Left lobe of liver (tissue), 2 donors: ENCODE measurements around the gene ANKRD40CL. TPM values are rescaled to one million over a fixed set of nuclear protein-coding genes. Genes with fewer than 3 reads are reported as not detected.

Source experiments
- ATAC-seq: fragments of 200-7000 bp; cut with Tn5 transposase; one replicate; pipeline ENCODE4 v1.9.1; 2020; ENCODE audit warnings: mild to moderate bottlenecking, moderate library complexity
- DNase-seq: peaks from one replicate; pipeline ENCODE4 v3.0.0-alpha.2; 2020; ENCODE audit warnings: low spot score
- total RNA-seq: library from RNA; stranded (reverse); gene quantifications from one replicate; pipeline ENCODE4 v1.2.1, GENCODE V29; 2021
- donor health status: DM: no; HTN: no; CAD: no; lungs with moderate emphysema.
- donor health status: DM: no; HTN: yes; CAD: no.

ANKRD40CL gene
- total RNA-seq, 1 donor from 2014 or later, result not detected

DNA sequence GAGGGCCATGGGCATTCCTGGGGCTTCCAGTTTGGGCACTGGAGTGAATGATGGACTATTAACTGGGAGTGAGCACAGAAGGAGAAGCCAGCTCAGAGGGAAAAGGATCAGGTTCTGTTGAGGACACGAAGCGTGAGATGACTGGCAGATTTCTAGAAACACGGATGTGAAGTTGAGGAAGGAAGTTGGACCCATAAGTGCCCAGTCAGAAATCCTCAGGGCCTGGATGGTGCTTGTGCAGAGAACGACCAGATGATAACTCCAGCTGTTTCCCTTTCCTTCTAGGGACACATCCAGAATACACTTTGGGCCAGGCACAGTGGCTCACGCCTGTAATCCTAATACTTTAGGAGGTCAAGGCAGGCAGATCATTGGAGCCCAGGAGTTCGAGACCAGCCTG, 23.3 kb upstream of the ANKRD40CL start:
- no peak for DNase-seq
- ATAC-seq, result no peak

DNA sequence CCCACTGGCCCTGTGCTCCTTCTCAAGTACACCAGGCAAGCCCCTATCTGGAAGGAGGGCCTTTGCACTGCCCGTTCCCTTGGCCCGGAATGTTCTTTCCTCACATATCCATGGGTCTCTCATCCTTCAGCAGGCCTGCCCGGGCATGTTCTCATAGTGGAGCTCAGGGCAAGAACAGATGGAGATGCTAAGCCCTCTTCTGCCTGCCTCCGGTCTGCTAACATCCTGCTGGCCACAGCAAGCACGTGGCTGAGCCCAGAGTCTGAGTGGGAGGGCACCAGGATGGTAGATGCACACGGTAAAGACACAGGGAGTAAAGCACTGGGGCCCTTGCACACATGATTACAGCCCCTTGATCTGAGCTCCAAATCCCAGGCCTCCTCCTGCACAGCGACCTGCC, 19.8 kb upstream of the ANKRD40CL start:
- no peak for ATAC-seq
- no peak for DNase-seq

DNA sequence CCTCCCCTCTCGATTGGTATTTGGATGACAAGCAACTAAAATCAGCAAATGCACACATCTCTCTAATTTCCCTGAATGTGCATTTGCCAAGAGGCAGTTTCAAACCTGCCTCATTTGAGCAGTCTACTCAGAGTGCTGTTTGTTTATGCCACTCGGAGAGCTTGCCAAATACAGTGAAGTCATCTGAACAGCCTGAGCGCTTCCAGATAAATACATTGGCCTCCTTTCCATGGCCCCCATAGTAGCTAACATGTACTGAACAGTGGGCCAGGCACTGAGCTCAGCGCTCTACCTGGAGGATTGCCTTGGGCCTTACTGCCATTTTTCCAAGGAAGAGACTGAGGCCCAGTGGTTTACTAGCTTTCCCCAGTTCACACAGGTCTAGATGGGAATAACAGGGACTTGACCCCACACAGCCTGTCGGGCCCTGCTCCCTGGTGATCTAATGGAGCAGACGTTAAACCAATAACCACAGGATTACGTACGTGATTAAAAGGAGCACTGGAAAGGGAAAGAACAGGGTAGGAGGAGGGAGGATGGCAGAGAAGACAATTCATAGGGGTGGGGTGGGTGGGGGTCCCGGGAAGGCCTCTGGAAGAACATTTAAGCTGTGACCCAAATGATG, 18.7 kb upstream of the ANKRD40CL start:
- DNase-seq (no peak), ATAC-seq (peak; percentile 76)

DNA sequence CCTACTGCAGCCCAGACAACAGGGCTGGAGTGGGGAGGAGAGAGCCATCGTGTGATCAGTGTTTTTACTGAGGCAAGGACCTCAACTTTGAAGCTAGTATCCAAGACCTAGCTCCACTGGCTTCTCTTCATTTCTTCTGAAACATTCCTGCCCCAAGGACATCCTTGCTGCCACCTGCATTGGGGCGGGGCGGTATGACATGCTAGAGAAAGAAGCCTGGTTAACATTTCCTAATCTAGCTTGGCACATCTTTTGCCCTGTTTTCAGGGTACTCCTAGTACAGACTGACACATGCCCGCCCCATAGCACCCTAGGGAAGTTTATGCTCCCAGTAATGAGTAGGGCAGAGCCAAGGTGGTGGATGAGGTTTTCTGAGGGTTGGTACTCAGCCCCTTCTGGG, 17.8 kb upstream of the ANKRD40CL start:
- ATAC-seq (no peak), DNase-seq (no peak)

GRCh38 chr17:50783905-50784304, 16.6 kb upstream of the ANKRD40CL start:
- no peak for DNase-seq
- no peak for ATAC-seq

DNA sequence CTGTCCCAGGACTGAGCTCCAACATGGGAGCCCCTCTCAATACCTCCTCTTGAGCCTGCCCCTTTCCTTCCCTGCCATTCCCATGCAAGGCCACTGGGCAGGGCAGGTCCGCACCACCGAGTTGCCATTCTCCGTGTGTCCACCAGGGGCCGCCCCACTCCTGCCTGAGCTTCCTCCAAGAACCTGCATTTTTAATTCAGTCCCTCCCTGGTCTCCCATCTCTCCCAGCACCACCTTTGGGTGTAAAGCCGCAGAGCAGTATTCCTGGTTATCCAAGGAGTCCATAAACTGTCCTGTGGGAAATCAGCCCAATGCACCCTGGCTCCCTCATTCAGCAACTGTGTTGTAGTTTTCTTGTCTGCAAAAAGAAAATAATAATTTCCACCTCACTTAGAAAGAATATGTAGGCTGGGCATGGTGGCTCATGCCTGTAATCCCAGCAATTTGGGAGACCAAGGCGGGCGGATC, 15.9 kb upstream of the ANKRD40CL start:
- peak; percentile 96 for ATAC-seq
- DNase-seq, result peak; percentile 89

DNA sequence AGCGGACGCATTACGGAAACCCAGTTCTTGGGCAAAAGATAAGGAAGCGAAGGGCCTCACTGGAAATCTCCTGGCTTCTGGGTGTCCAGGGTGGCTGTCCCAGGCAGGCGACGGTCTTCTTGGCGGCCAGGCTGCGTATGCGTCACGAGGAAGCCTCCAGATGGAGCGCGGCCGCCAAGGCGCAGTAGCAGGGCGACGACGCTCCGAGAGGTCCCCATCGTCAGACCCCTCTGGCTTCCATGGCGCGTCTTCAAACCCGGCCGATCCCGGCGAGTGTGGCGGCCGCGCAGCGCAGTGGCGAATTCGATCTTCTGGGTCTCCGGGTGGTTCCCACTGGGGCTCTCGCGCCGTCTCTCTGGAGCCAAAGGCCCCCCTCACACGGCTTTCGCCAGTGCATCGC, 13.8 kb upstream of the ANKRD40CL start:
- DNase-seq (no peak), ATAC-seq (no peak)

- ATAC-seq, result no peak
- DNase-seq, result no peak
These were observed 12.5 kb upstream of the ANKRD40CL start for GRCh38 chr17:50779747-50780353.

GRCh38 chr17:50778988-50779387, 11.7 kb upstream of the ANKRD40CL start:
- ATAC-seq (no peak), DNase-seq (no peak)

- no peak for ATAC-seq
- no peak for DNase-seq
These were observed 11.2 kb upstream of the ANKRD40CL start for GRCh38 chr17:50778471-50778870.

DNA sequence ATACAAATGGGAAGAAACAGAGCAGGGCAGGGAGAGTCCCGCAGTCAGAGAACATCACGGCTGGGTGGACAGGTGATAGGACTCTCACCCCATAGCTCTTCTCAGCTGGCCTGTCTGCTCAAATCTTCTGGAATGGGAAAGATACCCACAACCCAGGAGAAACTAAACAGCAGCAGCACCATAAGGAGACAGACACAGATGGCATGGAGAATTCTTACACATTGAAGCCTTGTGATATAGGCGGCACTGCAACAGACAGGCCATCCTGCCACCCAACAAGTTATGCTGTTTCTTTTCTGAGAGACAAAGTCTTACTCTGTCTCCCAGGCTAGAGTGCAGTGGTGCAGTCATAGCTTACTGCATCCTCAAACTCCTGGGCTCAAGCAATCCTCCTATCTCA, 8.6 kb upstream of the ANKRD40CL start:
- DNase-seq (no peak), ATAC-seq (no peak)

DNA sequence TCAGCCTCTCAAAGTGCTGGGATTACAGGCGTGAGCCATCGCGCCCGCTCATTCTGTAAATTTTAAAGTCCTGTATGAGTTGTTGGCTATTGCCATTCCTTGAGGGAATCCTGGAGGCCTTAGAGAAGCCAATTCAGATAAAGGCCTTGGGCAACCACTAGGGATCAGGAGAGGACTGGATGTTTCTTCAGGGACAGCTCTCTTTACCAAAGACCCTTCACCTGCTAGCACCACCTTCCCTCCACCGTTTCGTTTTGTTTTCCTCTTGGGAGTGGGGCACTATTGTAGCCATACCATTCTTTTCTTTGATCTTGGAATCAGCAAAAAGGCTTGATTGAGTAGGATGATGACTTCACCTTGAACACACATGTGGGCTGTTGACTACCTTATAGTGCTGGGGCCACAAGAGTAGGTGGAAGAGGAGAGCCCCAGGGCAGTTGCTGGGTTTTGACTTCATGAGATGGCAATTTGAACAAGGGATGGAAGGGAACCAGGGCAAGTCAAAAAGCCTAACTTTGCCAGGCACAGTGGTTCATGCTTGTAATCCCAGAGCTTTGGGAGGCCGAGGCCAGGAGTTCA, 7.0 kb upstream of the ANKRD40CL start:
- DNase-seq (no peak), ATAC-seq (no peak)

DNA sequence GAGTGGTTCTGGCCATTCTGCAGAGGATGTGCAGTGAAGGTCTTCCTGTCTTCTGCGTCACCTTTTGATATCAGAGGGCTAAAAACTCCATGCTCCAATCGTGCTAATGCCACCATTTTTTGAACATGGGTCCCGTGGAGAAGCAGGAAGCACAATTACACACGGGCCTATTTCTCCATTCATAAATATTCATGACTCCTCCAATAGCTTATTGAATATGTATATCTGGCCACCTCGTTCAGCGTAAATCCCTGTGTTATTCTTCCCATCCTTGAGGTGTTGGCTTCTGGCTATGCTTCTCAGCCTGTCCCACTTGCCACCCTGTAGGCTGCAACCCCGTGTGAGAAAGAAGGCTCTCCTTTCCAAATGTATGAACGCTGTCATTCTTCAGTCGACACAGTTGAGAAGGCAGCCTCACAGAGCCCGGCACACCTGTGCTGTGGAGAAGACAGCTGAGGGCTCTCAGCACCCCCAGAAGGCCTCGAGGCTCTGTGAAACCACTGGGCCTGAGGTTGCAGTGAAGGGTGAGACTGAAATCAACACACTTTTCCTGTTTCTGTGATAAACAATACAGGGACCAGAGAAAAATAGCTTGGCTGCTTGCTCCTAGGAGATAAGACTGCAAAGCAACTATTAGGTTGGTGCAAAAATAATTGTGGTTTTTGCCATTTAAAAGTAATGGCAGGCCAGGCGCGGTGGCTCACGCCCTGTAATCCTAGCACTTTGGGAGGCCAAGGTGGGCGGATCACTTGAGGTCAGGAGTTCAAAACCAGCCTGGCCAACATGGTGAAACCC, 4.9 kb upstream of the ANKRD40CL start:
- no peak for DNase-seq
- ATAC-seq, result no peak

- ATAC-seq, result no peak
- DNase-seq, result no peak
These were observed 3.0 kb upstream of the ANKRD40CL start for GRCh38 chr17:50770346-50770745.

DNA sequence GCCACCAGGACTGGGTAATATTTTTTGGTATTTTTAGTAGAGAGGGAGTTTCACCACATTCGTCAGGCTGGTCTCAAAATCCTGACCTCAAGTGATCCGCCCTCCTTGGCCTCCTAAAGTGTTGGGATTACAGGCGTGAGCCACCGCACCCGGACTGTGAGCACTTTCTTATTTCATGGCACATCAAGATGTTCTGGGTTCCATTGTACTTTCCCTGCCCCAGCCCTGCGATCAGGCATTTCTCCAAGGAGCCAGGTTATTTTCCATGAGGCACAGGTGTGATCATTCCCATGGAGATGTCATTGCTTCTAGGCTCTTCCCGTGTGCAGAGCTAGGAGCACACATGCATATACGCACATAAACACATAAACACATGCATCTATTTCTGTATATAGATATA, 2.6 kb upstream of the ANKRD40CL start:
- ATAC-seq (no peak), DNase-seq (peak; percentile 27)

DNA sequence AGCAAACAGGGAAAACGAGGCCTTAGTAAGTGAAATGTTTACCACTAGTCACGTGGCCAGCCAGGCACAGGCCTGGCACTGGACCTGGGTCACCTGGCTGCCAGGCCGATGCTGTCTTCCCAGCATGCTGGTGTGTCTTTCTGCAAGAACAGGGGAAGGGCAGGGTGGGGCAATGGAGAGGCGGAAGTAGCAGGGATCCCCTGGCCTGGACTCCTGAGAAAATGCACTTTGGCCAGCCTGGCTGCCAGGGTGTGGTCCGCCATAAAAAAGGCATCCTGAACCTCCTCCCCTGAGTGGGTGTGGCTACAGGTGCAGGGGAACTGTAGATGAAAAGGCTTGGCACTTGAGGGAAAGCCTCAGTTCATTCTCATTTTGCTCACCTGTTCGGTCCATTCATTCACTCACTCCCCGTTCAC, 1.0 kb upstream of the ANKRD40CL start:
- DNase-seq, result peak; percentile 89
- ATAC-seq, result peak; percentile 53

- ATAC-seq (no peak), DNase-seq (peak; percentile 42)
These were observed 288 bp downstream of the ANKRD40CL start for GRCh38 chr17:50767030-50767429.

DNA sequence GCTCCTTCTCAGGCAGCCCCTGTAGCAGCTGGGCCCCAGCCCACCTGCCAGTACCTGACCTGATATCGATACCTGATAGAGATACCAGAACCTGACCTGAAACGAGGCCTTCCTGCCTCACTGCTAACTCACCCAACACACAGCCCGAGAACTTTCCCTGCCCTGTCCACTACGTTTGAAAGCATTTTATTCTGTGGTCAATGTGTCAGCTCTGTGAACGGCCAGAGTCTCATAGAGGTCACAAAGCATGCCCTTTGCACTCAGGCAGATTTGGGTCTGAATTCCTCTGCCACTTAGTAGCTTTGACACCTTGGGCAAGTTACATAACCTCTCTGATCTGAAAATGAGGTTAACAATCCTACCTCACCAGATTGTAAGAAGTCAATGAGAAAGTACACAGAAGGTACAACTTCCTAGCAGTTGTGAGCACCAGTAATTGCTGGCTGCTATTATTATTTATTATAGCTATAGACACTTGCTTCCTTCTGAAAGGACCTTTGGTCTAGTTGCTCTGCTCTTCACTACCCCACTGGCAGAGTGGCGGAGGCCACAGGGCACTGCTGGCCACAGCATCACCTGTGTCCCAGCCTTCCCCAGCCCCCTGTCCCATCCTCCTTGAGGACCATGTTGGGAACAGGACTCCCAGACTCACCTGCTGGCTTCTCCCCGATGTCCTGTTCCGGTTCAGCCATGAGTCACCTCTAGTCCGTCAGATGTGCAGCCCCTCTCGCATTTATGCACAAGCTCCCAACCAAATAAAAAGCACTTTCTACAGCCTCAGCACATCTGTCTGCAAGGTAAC, 895 bp downstream of the ANKRD40CL start:
- peak; percentile 70 for ATAC-seq
- peak; percentile 79 for DNase-seq

- ATAC-seq, result peak; percentile 70
- peak; percentile 89 for DNase-seq
These were observed 1.7 kb downstream of the ANKRD40CL start for GRCh38 chr17:50765454-50766221.

- DNase-seq, result peak; percentile 33
These were observed 2.6 kb downstream of the ANKRD40CL start for GRCh38 chr17:50764734-50765149.

More at GRCh38 chr17:50764734-50765149, 2.6 kb downstream of the ANKRD40CL start:
- no peak for ATAC-seq
